GM10248 (cell line): Measurements from ENCODE around the gene KLHL10.

Source experiments
- CTCF ChIA-PET: fragments of 300-600 bp; sonication (Branson Sonifier 250); formaldehyde crosslinking; extraction: SDS; loops from one replicate; lab custom pipeline; 2021; ENCODE audit warnings: antibody characterized with exemption; lab: Yijun Ruan, JAX
- POLR2A ChIA-PET: fragments of 350-650 bp; sonication (Branson Sonifier 250); formaldehyde crosslinking; extraction: SDS; loops from one replicate; lab custom pipeline; 2020; ENCODE audit warnings: antibody characterized with exemption; lab: Yijun Ruan, JAX
- DNase-seq: peaks from one replicate; pipeline ENCODE4 v3.0.0; 2012; ENCODE audit errors: extremely low spot score
- CTCF ChIP-seq: IDR thresholded peaks from 2 replicates; pipeline ENCODE4 v1.5.1; 2012; ENCODE audit warnings: mild to moderate bottlenecking, low read depth; ENCODE audit errors: extremely low read depth, missing control alignments, control extremely low read depth

The KLHL10 gene

GRCh38 chr17:41865596-41865893 is 27.9 kb downstream of the KLHL10 start:
- POLR2A ChIA-PET, result interaction anchor here (0.6 to 1.2 kb wide), 4 partner anchors 13 to 574 kb away, joined by 3 to 7 read pairs (median 4); partner anchors contain the start of gene ODAD4
- CTCF ChIA-PET, result interaction anchor here (0.6 to 2.5 kb wide), 6 partner anchors 8 to 170 kb away, joined by 3 to 7 read pairs (median 4); partner anchors contain the start of gene P3H4
- TF ChIP-seq CTCF, result no peak
- DNase-seq, result no peak

- no peak for TF ChIP-seq CTCF
- no peak for DNase-seq
- POLR2A ChIA-PET, result no interaction called here
- CTCF ChIA-PET, result no interaction called here
Measured at GRCh38 chr17:41868568-41868967, 30.9 kb downstream of the KLHL10 start.

GRCh38 chr17:41869426-41869825 is 31.8 kb downstream of the KLHL10 start:
- CTCF ChIA-PET, result interaction anchor here (1.2 to 1.5 kb wide), 2 partner anchors 9 to 15 kb away, joined by 4 read pairs; no protein-coding TSS in a partner anchor
- DNase-seq, result no peak
- POLR2A ChIA-PET, result no interaction called here
- TF ChIP-seq CTCF, result no peak

- no peak for DNase-seq
- TF ChIP-seq CTCF, result no peak
- CTCF ChIA-PET, result interaction anchor here (1.2 to 1.5 kb wide), 2 partner anchors 9 to 15 kb away, joined by 4 read pairs; no protein-coding TSS in a partner anchor
- POLR2A ChIA-PET, result no interaction called here
Measured at GRCh38 chr17:41870097-41870496, 32.5 kb downstream of the KLHL10 start.

- no peak for DNase-seq
- CTCF ChIA-PET, result interaction anchor here (1.1 to 1.5 kb wide), 3 partner anchors 10 to 59 kb away, joined by 3 to 4 read pairs (median 4); partner anchors contain the start of gene P3H4
- no peak for TF ChIP-seq CTCF
- POLR2A ChIA-PET, result no interaction called here
Measured at GRCh38 chr17:41870627-41871026, 33.0 kb downstream of the KLHL10 start.

- ChIA-PET CTCF (no interaction called here), POLR2A (no interaction called here)
- no peak for DNase-seq
- no peak for TF ChIP-seq CTCF
Measured at GRCh38 chr17:41871789-41872188, 34.2 kb downstream of the KLHL10 start.
